HG03159 (cell line): ENCODE results near the gene PTPRG.

ENCODE experiments used
- ATAC-seq: cut with Tn5 transposase; IDR thresholded peaks from one replicate; pipeline ENCODE4 v1.9.1; 2021; ENCODE audit warnings: mild to moderate bottlenecking, moderate library complexity; ENCODE audit not compliant: unreplicated experiment

The PTPRG gene

DNA sequence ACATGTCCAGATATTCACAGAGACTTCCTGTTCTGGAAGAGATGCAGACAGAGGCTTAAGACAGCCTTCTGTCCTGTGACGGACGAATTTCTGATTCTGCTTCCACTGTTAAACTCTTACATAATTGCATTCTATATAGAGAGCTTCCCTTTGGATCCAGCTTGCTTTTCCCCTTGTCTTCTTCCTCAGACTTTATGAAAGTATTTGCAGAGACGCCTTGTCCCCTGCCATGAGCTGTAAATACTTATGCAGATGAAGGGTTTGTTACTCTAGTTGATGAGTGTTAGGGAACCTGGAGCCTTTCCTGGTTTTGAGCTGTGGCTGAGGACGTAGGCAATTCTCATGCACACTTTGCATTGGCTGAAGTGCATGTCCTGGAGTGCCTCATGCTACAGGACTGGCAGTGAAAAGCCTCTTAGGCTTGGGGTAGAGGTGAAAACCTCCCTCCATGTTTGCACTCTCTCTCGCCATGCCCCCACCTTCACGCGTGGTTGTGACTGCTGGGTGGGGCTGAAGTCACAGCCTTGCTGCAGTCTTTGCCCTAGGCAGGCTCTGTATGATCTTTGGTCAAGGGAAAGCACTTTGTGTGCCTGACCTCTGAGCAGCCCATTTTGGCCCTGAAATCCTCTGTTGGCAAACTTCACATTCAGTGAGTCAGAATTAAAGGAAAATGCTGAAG, 286.6 kb downstream of the PTPRG start:
- ATAC-seq: no peak

DNA sequence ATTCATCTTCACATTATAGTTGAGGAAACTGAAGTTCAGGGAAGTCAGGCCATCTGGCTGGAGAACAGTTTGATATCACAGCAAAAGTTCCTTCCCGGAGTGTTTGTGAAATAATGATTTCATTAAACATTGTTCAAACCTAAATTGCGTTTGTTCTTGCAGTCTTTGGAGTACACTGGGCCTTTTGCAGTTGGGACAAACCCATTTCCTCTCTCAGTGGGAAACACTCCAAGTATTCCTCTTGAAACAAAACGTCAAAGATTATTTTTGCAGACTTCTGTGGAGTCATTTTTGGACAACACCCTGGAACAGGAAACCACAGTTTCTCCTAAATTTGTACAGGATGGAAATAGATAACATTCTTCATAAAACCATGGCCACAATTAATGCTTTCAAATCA, 287.5 kb downstream of the PTPRG start:
- no peak for ATAC-seq

DNA sequence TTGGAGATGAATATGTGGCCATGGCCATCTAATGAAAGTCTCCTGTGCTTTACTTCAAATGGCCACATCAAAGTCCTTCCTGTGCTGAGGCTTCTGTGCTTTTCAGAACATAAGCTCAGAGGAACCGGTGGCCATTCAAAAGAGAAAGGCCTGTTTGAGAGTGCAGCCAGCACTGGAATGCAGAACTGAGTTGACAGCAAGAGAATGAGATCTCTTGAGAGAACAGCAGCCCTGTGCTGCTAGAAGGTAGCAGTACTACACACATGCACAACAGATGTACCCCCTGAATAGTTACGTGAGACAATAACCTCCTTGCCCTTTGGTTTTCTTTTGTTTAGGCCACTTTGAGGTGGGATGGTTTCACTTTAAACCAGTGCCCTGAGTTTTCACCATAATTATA, 292.5 kb downstream of the PTPRG start:
- ATAC-seq: no peak

DNA sequence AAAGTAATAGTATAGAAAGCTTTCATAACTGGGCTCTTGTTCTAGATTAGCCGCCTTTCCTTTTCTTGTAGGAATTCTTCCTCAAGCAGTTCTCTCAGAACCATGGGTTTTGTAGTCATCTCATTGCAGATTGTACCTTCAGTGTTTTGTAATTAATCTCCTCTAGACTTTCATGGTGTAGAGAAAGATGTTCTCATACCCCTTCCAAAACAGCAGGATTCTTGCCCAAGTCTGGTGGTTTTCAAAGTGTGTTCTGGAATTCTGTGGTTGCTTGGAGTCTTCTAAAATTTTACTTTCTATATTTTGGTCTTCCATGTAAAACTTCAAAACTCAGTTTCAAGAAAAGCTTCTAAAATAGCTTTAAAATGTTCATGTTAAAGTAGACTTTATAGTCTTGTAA, 293.8 kb downstream of the PTPRG start:
- no peak for ATAC-seq

DNA sequence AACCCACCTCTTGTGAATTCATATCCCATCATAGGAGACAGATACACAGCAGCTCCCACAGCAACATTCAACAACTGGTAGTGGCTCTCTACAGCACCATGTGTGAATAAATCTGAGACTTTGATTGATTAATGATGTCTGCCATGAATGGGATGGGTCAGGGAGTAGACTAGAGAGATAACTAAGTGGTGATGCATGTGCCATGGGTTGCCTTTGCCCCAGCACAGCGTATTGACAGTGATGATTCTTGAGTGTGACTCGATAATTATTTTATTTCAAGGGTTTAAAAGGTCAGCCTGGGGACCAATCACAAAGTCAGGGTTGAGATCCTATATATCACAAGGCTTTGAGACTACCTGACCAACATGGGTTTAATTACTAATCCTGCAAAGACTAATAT, 295.9 kb downstream of the PTPRG start:
- ATAC-seq: no peak

DNA sequence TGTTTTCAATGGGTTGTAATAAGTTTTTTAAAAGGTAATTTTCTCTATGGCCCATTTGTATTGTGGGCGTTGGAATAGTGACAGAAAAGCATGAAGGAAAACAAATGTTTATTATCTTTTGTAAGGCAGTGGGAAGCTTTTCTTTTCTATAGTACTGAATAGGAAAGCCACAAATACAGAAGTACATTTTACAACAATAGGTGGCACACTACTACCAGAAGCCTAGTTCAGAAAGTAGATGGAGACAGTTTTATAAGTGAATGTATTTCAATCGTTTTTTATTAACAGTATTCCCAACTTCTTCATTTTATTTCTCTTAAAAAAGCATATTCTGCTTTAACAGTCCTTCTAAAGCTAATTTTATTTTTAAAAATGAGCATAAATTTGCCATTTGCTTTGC, 296.7 kb downstream of the PTPRG start:
- no peak for ATAC-seq

DNA sequence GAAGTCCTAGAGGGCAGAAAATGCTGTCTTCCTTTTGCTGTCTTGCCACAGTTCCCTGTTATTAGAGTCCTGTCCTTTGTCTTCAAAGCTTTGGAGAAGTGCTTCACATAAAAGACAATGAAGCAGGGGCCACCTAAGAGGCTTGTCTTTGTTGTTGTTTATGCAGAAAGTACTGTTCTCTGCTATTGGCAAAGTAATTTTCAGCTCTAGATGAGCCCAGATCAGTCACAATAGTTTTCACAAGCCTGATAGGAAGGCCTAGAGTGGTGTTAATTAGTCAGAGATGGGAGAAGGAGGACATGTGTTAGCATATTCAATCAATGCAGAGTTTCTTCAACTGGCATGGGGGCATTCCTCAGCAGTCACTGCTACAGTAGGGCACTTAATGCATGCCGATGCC, 300.0 kb downstream of the PTPRG start:
- ATAC-seq: no peak

DNA sequence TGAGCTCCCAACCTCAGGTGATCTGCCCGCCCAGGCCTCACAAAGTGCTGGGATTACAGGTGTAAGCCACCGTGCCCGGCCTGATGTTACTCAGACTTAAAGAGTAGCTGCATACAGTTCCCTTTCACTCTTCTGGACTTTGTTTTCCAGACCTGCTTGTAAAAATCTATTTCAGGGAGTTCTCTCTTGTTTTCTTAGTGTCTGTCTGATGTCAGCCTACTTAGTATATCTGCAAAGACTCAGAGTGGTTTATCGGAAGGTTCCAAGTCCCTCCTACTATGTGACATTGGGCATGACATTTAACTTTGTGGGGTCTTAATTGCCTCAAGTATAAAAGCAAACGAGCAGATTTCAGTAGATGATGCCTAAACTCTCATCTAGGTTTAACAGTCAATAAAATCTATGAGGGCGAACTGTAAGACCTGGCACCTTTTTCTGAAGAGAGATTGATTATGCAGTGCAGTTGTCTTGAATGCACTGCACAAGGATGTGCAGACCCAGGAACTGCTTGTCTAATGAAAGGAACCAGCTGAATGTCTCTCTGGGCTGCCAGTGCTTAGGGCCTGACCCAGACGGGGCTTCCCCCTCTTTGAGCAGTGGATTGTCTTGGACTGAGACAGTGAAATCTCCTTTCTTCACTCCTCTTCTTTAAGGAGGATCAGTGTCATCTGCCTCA, 301.4 kb downstream of the PTPRG start:
- ATAC-seq: no peak

DNA sequence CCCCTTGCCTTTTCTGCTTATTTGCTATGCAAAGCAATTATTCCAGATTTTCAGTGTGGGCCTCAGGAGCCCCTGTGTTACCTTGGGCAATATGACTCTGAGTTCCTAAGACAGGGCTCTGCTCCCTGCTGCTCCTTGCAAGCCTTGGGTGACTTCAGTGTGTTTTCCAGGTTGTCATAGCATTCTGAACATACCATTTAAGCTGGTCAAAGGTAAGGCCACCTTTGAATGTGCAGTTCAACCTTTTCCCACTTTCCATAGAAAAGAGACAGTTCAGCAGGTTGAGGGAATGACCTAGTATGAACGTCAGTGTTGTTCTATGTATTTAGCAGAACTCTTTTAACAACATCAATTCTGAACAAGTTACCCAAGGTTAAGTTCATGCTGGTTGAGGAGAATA, 302.2 kb downstream of the PTPRG start:
- no peak for ATAC-seq

DNA sequence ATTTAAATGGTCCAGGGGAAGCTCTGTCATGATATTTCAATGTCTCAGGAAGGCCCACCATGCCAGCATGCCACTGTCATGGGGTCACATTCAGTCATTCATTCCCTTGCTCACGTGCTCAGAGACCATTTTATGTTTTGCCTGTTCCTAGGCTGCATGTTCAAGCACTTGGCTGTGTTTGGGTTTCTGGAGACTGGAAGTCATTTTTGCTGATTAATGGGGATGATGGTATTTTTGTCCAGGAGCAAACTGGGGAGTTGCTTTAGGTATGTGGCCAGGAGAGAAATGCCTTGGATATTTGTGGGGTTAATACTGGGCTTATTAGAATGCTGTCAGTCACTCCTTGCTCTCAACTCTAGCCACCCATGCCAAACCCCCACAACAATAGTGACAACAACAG, 303.5 kb downstream of the PTPRG start:
- ATAC-seq: no peak

DNA sequence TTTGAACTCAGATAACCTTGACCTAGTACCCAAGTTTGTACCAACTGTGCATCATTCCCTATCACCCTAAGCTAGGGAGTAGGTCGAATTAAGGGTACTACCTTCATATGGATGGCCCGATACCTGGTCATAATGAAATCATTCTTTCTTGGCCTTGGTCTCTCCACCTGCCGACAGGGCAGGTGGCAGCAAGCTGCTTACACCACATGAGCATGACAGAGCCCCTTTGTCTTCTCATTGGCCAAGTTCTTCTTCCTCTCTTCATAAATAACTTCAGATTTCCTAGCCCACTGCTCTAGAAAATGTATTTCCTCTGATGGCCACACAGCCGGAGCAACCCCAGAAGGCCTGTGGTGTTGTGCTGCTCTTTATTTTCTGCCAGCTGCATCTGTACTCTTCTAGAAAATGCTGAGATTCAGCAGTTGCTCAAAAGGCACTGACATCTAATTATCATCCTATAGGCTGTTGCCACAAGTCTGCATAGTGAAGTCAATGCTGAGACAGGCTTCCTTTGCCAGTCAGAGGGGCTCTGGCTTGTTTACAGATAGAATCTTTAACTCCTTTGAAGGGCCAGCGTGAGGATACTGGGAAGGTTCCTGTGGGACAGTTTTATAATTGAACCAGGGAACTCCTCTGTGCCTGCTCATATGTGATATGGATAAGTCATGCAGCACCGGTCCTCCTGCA, 304.2 kb downstream of the PTPRG start:
- no peak for ATAC-seq

DNA sequence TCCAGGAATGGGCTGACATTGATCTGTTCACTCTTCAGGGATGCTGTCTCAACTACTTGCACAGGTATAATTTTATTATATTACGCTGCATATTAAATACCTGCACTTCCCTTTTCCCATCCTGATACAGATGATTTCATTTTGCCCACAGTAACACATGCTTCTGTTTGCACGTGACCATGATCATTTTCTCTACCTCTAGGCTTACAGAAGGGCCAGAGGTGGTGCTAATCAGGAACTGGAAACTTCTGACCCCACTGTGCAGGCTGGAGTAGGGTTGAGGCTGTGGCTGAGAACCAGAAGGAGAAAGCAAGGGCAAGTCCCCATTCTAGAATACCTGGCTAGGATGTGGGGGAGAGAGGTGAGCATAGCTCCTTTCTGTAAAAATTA, 304.8 kb downstream of the PTPRG start:
- no peak for ATAC-seq

DNA sequence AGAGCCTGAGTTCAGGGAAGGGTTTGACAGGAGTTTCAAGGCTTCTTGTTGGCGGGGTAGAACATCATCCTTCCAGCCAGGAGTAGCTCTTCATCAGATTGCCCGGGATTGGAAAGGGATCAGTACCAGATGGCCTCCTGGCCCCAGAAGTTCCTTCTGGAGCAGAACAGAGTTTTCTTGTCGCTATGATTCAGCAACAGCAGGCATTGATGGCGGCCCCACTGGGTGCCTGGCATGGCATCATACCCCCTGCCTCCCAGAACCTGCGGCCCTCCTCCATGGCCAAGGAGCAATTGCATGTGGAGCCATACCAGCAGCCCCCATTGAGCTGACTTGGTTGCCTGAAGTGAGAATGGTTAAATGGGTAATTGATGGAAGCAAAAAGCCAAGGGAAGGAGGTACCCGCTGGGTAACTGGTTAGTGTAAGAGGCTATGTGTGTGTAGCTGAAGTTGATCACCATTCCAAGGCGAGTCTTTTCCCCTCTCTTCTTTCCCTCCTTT, 305.6 kb downstream of the PTPRG start:
- ATAC-seq: no peak

DNA sequence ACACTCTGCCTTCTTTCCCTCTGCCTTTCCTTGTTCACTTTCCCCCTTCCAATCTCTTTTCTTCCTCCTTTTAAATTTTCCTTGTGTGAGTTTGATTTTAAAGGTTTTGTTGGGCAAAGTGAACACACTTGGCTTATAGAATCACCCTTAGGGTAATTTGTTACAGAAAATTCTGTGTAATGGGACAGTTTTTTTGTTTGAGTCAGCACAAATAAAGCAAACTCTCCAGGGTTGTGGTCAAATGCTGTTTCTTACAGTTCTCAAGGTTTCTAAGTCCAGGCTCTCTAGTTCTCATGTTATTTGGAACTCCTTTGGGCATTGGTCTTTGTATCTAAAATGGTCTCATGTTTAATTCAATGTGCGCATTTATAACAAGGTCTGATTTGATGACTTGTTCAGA, 307.1 kb downstream of the PTPRG start:
- no peak for ATAC-seq

DNA sequence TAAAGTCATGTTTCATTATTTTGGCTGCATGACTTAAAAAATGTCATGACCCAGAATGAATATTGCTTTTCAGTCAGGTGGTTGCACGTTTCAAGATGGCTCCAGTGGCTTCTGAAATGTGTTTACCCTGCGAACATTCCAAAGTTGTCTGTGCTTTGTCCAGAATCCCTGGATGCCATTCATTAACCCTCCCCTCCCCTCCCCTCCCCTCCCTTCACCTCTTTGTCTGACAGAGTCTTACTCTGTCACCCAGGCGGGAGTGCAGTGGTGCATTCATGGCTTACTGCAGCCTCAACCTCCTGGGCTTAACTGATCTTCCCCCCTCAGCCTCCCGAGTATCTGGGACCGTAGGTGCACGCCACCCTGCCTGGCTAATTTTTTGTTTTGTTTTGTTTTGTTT, 308.0 kb downstream of the PTPRG start:
- no peak for ATAC-seq

DNA sequence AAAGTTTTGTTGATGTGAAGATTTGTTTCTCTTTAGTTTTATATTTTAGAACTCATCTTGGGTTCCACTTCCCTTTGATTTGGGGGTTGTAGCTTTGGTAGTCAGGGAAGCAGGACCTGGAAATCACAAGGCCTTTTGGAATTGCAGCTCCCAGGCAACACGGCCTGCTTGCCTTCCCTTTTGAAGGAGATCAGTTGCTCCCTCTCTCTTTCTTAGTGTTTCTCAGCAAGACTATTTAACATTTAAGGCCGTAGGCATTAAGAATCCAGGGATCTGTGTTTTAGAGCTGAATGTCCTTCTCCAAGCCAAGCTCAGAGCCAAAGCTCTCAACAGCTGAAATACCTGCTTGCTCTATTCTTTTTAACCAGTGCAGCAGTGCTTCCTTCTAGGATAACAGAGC, 310.3 kb downstream of the PTPRG start:
- no peak for ATAC-seq

DNA sequence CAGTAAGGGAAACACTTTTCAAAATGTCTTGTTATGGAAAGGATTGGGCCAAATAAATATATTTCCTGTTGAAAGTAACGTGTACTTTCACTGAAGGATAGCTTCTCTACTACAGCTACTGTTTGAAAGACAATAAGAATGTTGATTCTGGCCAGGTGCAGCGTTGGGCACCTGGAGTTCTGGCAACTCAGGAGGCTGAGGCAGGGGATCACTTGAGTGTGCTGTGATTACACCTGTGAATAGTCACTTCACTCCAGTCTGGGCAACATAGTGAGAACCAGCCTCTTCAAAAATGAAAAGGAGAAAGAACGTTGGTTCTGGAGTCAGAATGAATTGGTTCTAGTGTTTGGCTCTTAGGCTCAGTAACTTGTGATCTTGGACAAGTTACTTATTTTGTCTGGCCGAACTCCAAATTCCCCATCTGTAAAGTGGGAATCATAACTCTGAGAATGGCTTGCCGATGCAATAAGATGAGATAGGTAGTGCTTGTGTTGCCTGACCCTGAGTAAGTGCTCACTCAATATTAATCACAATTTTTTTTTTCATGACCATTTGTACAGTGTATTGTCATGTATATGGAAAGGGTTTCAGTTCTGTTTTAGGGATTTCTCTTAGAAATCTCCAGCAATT, 310.8 kb downstream of the PTPRG start:
- ATAC-seq: no peak

DNA sequence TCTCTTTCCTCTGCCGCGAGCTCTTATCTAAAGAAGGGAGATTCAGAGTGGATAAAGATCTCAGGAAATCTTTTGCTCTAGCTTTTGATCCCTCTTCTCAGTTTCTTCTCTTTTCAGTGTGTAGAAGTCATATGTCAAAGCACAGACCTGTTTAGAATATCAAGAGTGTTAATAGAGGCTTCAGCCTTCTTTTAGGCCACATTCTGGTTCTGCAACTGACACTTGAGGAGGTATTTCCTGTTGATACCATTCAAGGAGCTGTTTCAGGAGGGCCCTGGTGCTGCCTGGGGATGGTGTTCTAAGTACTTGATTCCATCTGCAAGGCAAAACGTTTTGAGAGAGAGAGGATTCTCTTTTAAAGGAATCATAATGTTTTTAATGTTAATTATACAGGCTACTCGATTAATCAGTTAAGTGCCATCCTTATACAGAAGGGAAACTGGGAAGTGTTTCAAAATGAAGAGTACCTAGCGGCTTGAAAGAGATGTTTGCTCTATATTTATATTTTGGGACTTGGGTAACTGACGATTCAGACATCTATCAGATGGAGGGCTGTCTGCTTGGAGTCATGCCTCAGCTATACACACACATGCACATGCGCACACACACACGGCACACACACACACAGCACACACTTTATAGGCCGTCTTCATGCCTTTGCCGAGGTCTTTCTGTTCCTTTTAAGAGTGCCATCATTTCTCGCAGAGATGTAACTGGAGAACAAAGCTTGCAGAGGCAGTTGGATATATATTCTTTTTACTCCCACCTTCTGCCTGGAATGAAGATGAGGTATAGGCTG, 313.9 kb downstream of the PTPRG start:
- no peak for ATAC-seq

DNA sequence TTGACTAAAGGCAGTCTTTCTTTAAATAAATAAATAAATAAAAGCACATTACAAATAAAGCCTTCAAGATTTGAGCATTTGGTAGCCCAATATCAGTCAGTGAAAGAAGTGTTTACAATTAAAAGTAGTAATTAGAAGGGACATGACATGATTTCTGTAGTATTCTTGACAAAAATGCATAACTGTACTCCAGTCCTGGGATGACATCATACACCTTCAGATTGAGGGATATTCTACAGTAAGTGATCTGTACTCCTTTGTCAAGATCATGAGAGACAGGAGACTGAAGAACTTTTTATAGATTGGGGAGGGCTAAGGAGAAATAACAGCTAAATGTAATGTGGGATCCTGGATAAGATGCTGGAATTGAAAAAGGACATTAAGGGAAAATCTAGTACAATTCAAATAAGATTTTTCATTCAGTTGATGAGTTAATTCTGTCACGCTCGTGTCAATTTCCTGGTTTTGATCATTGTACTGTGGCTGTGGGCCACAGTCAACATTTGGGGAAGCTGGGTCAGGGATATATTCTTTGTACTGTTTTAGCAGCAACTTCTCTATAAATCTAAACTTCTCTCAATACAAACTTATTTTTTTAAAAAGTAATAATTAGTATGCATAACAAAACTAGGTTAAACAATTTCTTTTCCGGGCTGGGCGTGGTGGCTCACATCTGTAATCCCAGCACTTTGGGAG, 314.8 kb downstream of the PTPRG start:
- ATAC-seq: no peak

DNA sequence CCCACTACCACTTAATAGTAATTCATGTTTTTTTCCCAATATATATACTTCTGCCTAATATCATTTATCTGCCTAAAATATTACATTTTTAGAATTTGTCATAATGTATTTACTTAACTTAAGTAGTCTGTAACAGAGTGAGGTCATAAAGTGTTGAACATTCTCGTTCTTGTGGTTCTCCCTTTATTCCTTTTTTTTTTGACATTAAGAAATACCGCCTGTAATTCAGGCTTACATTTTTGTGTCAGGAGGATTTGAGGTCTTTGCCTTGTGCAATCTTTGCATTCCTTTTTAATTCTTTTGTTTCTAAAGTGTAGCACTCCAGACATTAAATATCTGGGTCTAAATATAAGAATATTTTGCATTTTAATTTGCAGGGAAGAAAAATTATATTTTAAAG, 315.4 kb downstream of the PTPRG start:
- ATAC-seq: no peak
